Activated CD4-positive, alpha-beta T cell treated with anti-CD3 and anti-CD28 coated beads for 36 hours (primary cell): ENCODE results near the gene SMARCC1. TPM values are rescaled to one million over a fixed set of nuclear protein-coding genes. Genes with fewer than 3 reads are reported as not detected.

Experiments
- ATAC-seq: fragments of 200-7000 bp; cut with Tn5 transposase; one replicate; pipeline ENCODE4 v1.10.0; 2021; ENCODE audit warnings: mild to moderate bottlenecking, moderate library complexity
- CTCF ChIA-PET: fragments of 350-600 bp; sonication (Branson Sonifier 250); formaldehyde crosslinking; loops from one replicate; lab custom pipeline; 2021; ENCODE audit warnings: antibody characterized with exemption; lab: Charles Lee
- POLR2A ChIA-PET: fragments of 350-600 bp; sonication (Branson Sonifier 250); formaldehyde crosslinking; loops from one replicate; lab custom pipeline; 2021; ENCODE audit warnings: antibody characterized with exemption, inconsistent platforms; lab: Charles Lee
- DNase-seq: peaks from one replicate; pipeline ENCODE4 v3.0.0-alpha.2; 2020
- H3K27ac Mint-ChIP-seq: one replicate; pipeline ENCODE4 v1.8.0; 2021; ENCODE audit warnings: mixed read lengths
- H3K27me3 Mint-ChIP-seq: one replicate; pipeline ENCODE4 v1.8.0; 2021; ENCODE audit warnings: mixed read lengths
- H3K36me3 Mint-ChIP-seq: one replicate; pipeline ENCODE4 v1.8.0; 2021; ENCODE audit warnings: low read depth, mixed read lengths
- H3K4me1 Mint-ChIP-seq: one replicate; pipeline ENCODE4 v1.8.0; 2021; ENCODE audit warnings: mixed read lengths
- H3K4me3 Mint-ChIP-seq: one replicate; pipeline ENCODE4 v1.8.0; 2021; ENCODE audit warnings: mild to moderate bottlenecking, moderate library complexity, mixed read lengths
- H3K9me3 Mint-ChIP-seq: one replicate; pipeline ENCODE4 v1.8.0; 2021; ENCODE audit warnings: low read depth, mixed read lengths
- intact Hi-C, 2 experiments: fragments of 100-400 bp; cut with DNase I in 1 of 2; cut with micrococcal nuclease in 1 of 2; formaldehyde crosslinking; loops; one replicate each; pipeline versions ENCODE4 v1.14.2 to v1.15.1; 2022 to 2024; cut with DNase I, micrococcal nuclease
- total RNA-seq, 2 experiments: library from RNA; stranded (reverse); gene quantifications; one replicate each; pipeline ENCODE4 v1.2.3, GENCODE V29; 2021

SMARCC1 gene
- total RNA-seq, 2 experiments from 2014 or later = 129 to 130 TPM

GRCh38 chr3:47661121-47661752 lies 120.5 kb downstream of the SMARCC1 start:
- ATAC-seq (no peak), DNase-seq (no peak)
- intact Hi-C loops = no loop called here
- Mint-ChIP-seq H3K4me1 (no peaks in the 10 kb centered on the region), H3K9me3 (peaks cover 5% of the 10 kb centered on the region), H3K27me3 (no peaks in the 10 kb centered on the region), H3K4me3 (no peak overlapping the region), H3K27ac (no peak overlapping the region), H3K36me3 (peaks cover 48% of the 10 kb centered on the region)
- POLR2A ChIA-PET = no interaction called here
- CTCF ChIA-PET = interaction anchor here (0.6 to 1.1 kb wide), 3 partner anchors 8 to 64 kb away, joined by 3 to 4 read pairs (median 3); no protein-coding TSS in a partner anchor

GRCh38 chr3:47658444-47658843 lies 123.2 kb downstream of the SMARCC1 start:
- H3K9me3 Mint-ChIP-seq = peaks cover 5% of the 10 kb centered on the region
- no peaks in the 10 kb centered on the region for H3K27me3 Mint-ChIP-seq
- ChIA-PET POLR2A (no interaction called here), CTCF (no interaction called here)
- ATAC-seq (no peak), DNase-seq (no peak)
- H3K4me1 Mint-ChIP-seq = no peaks in the 10 kb centered on the region
- H3K27ac Mint-ChIP-seq = no peak overlapping the region
- H3K4me3 Mint-ChIP-seq = no peak overlapping the region
- H3K36me3 Mint-ChIP-seq = peaks cover 50% of the 10 kb centered on the region
- intact Hi-C loops = no loop called here

- H3K27me3 Mint-ChIP-seq = no peaks in the 10 kb centered on the region
- H3K27ac Mint-ChIP-seq = no peak overlapping the region
- ATAC-seq = no peak
- H3K4me3 Mint-ChIP-seq = no peak overlapping the region
- CTCF ChIA-PET = no interaction called here
- POLR2A ChIA-PET = no interaction called here
- H3K4me1 Mint-ChIP-seq = no peaks in the 10 kb centered on the region
- intact Hi-C loops = no loop called here
- peaks cover 20% of the 10 kb centered on the region for H3K36me3 Mint-ChIP-seq
- DNase-seq = no peak
- no peaks in the 10 kb centered on the region for H3K9me3 Mint-ChIP-seq
These were observed 129.6 kb downstream of the SMARCC1 start for GRCh38 chr3:47652142-47652541.

- DNase-seq (no peak), ATAC-seq (no peak)
- no peak overlapping the region for H3K4me3 Mint-ChIP-seq
- H3K9me3 Mint-ChIP-seq = no peaks in the 10 kb centered on the region
- CTCF ChIA-PET = interaction anchor here (0.9 to 1.2 kb wide), 2 partner anchors 12 to 94 kb away, joined by 3 read pairs; no protein-coding TSS in a partner anchor
- H3K4me1 Mint-ChIP-seq = no peaks in the 10 kb centered on the region
- H3K27me3 Mint-ChIP-seq = no peaks in the 10 kb centered on the region
- peaks cover 11% of the 10 kb centered on the region for H3K36me3 Mint-ChIP-seq
- intact Hi-C loops = no loop called here
- POLR2A ChIA-PET = no interaction called here
- H3K27ac Mint-ChIP-seq = no peak overlapping the region
These were observed 131.4 kb downstream of the SMARCC1 start for GRCh38 chr3:47650294-47650693.

- intact Hi-C loops = no loop called here
- ChIA-PET POLR2A (no interaction called here), CTCF (no interaction called here)
- Mint-ChIP-seq H3K27me3 (no peaks in the 10 kb centered on the region), H3K9me3 (no peaks in the 10 kb centered on the region), H3K4me3 (no peak overlapping the region), H3K27ac (no peak overlapping the region), H3K36me3 (peaks cover 20% of the 10 kb centered on the region), H3K4me1 (no peaks in the 10 kb centered on the region)
- no peak for ATAC-seq
- no peak for DNase-seq
These were observed 134.1 kb downstream of the SMARCC1 start for GRCh38 chr3:47647550-47647949.

- no peaks in the 10 kb centered on the region for H3K27me3 Mint-ChIP-seq
- ChIA-PET POLR2A (no interaction called here), CTCF (no interaction called here)
- no peaks in the 10 kb centered on the region for H3K4me1 Mint-ChIP-seq
- intact Hi-C loops = no loop called here
- no peak for DNase-seq
- no peak overlapping the region for H3K27ac Mint-ChIP-seq
- H3K9me3 Mint-ChIP-seq = no peaks in the 10 kb centered on the region
- ATAC-seq = no peak
- H3K36me3 Mint-ChIP-seq = peaks cover 23% of the 10 kb centered on the region
- H3K4me3 Mint-ChIP-seq = no peak overlapping the region
These were observed 135.3 kb downstream of the SMARCC1 start for GRCh38 chr3:47646362-47646761.

- peaks cover 2% of the 10 kb centered on the region for H3K4me1 Mint-ChIP-seq
- no peak overlapping the region for H3K4me3 Mint-ChIP-seq
- ChIA-PET POLR2A (no interaction called here), CTCF (interaction anchor here (0.5 kb wide), 1 partner anchor 98 kb away, joined by 3 read pairs; no protein-coding TSS in a partner anchor)
- ATAC-seq = no peak
- no peaks in the 10 kb centered on the region for H3K27me3 Mint-ChIP-seq
- intact Hi-C loops = no loop called here
- no peak overlapping the region for H3K27ac Mint-ChIP-seq
- no peaks in the 10 kb centered on the region for H3K9me3 Mint-ChIP-seq
- DNase-seq = no peak
- H3K36me3 Mint-ChIP-seq = peaks cover 25% of the 10 kb centered on the region
These were observed 136.1 kb downstream of the SMARCC1 start for GRCh38 chr3:47645551-47645950.

- ChIA-PET POLR2A (interaction anchor here (0.8 kb wide), 1 partner anchor 18 kb away, joined by 4 read pairs; no protein-coding TSS in a partner anchor), CTCF (interaction anchor here (0.7 kb wide), 1 partner anchor 137 kb away, joined by 3 read pairs; no protein-coding TSS in a partner anchor)
- Mint-ChIP-seq H3K27me3 (no peaks in the 10 kb centered on the region), H3K36me3 (peaks cover 23% of the 10 kb centered on the region), H3K4me3 (no peak overlapping the region), H3K27ac (no peak overlapping the region), H3K4me1 (peaks cover 2% of the 10 kb centered on the region), H3K9me3 (no peaks in the 10 kb centered on the region)
- ATAC-seq = no peak
- no peak for DNase-seq
- intact Hi-C loops = no loop called here
These were observed 138.6 kb downstream of the SMARCC1 start for GRCh38 chr3:47643092-47643491.

- Mint-ChIP-seq H3K4me1 (peaks cover 2% of the 10 kb centered on the region), H3K27ac (no peak overlapping the region), H3K4me3 (no peak overlapping the region), H3K9me3 (no peaks in the 10 kb centered on the region), H3K36me3 (peaks cover 26% of the 10 kb centered on the region), H3K27me3 (no peaks in the 10 kb centered on the region)
- DNase-seq (no peak), ATAC-seq (no peak)
- POLR2A ChIA-PET = interaction anchor here (0.6 kb wide), 1 partner anchor 13 kb away, joined by 3 read pairs; no protein-coding TSS in a partner anchor
- CTCF ChIA-PET = no interaction called here
- intact Hi-C loops = no loop called here
These were observed 140.0 kb downstream of the SMARCC1 start for GRCh38 chr3:47641739-47642138.

GRCh38 chr3:47636921-47637320 lies 144.8 kb downstream of the SMARCC1 start:
- intact Hi-C loops = no loop called here
- ChIA-PET CTCF (no interaction called here), POLR2A (no interaction called here)
- H3K4me3 Mint-ChIP-seq = no peak overlapping the region
- no peaks in the 10 kb centered on the region for H3K9me3 Mint-ChIP-seq
- no peak for ATAC-seq
- no peaks in the 10 kb centered on the region for H3K27me3 Mint-ChIP-seq
- no peak for DNase-seq
- H3K36me3 Mint-ChIP-seq = peaks cover 36% of the 10 kb centered on the region
- peaks cover 11% of the 10 kb centered on the region for H3K4me1 Mint-ChIP-seq
- no peak overlapping the region for H3K27ac Mint-ChIP-seq

- ChIA-PET POLR2A (no interaction called here), CTCF (no interaction called here)
- Mint-ChIP-seq H3K4me3 (no peak overlapping the region), H3K27ac (no peak overlapping the region), H3K36me3 (peaks cover 39% of the 10 kb centered on the region), H3K9me3 (no peaks in the 10 kb centered on the region), H3K27me3 (no peaks in the 10 kb centered on the region), H3K4me1 (peaks cover 10% of the 10 kb centered on the region)
- intact Hi-C loops = no loop called here
- ATAC-seq = no peak
- no peak for DNase-seq
These were observed 145.5 kb downstream of the SMARCC1 start for GRCh38 chr3:47636225-47636624.

GRCh38 chr3:47635536-47635935 lies 146.2 kb downstream of the SMARCC1 start:
- H3K4me3 Mint-ChIP-seq = no peak overlapping the region
- H3K36me3 Mint-ChIP-seq = peaks cover 42% of the 10 kb centered on the region
- ChIA-PET CTCF (no interaction called here), POLR2A (no interaction called here)
- H3K27me3 Mint-ChIP-seq = no peaks in the 10 kb centered on the region
- peak overlapping the region; percentile 5 for H3K27ac Mint-ChIP-seq
- DNase-seq (no peak), ATAC-seq (no peak)
- H3K9me3 Mint-ChIP-seq = no peaks in the 10 kb centered on the region
- H3K4me1 Mint-ChIP-seq = peaks cover 9% of the 10 kb centered on the region
- intact Hi-C loops = no loop called here
